CD4-positive, alpha-beta T cell treated with Interleukin-10 for 1 hour (primary cell): ENCODE measurements around the gene C11orf98.
"Not testable (repeated sequence)": the region's sequence is repeated elsewhere in the genome, so short reads cannot be mapped to it uniquely, and the experiment has no call there.

Experiments
- DNase-seq: peaks from one replicate; pipeline ENCODE4 v3.0.0-alpha.2; 2020

C11orf98 gene

GRCh38 chr11:62680825-62681240 lies 15.8 kb upstream of the C11orf98 start:
- peak; percentile 61 for DNase-seq

DNA sequence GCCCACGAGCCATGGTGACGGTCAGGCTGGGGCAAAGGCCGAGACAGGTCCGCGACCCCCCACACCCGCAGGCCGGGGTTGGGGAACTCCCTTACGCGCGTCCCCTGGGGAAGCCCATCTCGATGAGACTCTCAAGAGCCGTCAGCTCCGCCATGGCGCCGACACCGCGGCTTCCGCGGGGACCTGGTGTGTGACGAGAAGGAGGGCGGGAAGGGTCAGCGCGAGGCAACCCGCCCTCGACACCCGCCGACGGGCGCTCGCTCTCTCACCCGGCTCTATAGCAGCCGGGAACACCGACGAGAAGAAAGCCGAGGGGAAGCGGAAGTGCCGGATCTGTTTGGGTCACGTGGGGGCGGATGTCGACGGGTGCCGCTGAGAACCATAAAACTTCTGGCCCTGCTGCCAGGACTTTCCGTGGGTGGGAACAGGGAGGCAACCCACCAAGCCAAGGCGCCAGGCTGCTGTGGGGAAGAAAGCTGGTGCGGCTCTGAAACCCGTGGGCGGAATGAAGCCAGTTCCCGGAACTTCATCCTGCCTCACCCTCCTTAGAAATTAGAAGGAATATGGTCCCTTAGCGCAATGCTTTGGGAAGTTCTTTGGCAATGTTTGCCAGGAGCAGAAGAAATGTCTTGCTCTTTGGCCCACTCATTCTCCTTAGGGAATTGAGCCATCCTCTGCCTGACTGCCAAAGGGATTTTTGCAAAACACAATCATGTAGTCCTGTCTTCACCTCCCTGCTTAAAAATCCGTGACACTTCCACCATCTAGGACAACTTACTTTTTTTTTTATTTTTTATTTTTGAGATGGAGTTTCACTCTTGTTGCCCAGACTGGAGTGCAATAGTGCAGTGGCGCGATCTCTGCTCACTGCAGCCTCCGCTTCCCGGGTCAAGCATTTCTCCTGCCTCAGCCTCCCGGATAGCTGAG lies 14.0 kb upstream of the C11orf98 start, which contains the start of gene UBXN1:
Gene UBXN1 (minus strand): TSS at position 304 of the 927 bp plus-strand sequence. CDS start 150 bp downstream, at position 154.
- peak; percentile 89 for DNase-seq

GRCh38 chr11:62678433-62678769 lies 13.4 kb upstream of the C11orf98 start:
- no peak for DNase-seq

- DNase-seq = no peak
These were observed 12.7 kb upstream of the C11orf98 start for GRCh38 chr11:62677714-62678113.

- no peak for DNase-seq
These were observed 12.1 kb upstream of the C11orf98 start for GRCh38 chr11:62677156-62677555.

DNA sequence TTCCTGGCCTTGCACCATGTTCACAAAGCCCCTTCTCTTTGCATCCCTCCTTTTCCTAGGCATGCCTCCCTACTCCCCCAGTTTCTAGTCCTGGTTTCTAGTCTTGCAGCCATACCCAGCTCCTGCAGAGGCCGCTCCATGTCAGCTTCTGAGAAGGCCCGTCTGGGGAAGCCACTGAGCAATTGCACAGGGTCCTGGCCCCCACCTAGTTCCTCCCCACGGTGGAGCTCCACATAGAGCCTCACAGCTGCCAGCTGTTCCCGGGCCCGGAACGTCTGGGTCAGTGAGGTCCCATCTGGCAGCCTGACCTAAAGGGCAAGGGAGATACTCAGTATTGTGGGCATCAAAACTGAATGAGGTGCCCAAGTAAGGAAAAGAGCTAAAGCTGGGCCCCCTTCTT lies 11.7 kb upstream of the C11orf98 start:
- no peak for DNase-seq

GRCh38 chr11:62675415-62675814 lies 10.4 kb upstream of the C11orf98 start:
- not testable (repeated sequence) for DNase-seq

- DNase-seq = no peak
These were observed 8.2 kb upstream of the C11orf98 start for GRCh38 chr11:62673196-62673525.

DNA sequence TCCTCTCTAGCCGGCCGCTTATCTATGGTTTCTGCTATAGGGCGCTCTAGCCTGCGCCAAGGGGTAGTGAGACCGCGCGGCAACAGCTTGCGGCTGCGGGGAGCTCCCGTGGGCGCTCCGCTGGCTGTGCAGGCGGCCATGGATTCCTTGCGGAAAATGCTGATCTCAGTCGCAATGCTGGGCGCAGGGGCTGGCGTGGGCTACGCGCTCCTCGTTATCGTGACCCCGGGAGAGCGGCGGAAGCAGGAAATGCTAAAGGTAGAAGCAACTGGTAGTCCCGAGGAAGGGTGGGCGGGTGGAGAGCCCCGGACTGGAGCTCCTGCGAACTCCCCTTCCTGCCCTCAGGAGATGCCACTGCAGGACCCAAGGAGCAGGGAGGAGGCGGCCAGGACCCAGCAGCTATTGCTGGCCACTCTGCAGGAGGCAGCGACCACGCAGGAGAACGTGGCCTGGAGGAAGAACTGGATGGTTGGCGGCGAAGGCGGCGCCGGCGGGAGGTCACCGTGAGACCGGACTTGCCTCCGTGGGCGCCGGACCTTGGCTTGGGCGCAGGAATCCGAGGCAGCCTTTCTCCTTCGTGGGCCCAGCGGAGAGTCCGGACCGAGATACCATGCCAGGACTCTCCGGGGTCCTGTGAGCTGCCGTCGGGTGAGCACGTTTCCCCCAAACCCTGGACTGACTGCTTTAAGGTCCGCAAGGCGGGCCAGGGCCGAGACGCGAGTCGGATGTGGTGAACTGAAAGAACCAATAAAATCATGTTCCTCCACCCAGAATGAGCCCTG lies 6.8 kb upstream of the C11orf98 start, which contains the start of the genes LBHD1 and UQCC3:
Gene LBHD1 (minus strand): TSS at position 660 of the 782 bp plus-strand sequence. CDS start 2,236 bp downstream, outside the sequence.
Gene UQCC3 (plus strand): TSS at position 66 of the 782 bp plus-strand sequence. CDS start 73 bp downstream, at position 139.
- DNase-seq = peak; percentile 83

DNA sequence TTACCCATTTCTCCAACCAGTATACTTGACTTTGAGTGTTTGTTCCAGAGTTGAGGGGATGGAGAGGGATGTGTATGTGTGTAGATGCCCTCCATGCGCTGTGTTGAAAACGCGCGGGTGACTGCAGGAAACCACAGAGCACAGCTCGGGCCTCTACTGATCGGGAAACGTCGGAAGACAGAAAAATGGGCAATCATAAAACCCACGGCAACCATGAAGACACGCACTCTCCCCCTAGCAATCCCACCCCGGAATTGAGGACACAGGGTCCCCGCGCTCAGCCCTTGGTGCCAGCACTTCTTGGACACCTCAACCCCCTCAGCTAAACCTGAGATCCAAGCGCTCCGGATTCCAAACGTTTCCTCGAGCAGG lies 6.2 kb upstream of the C11orf98 start:
- DNase-seq = no peak

GRCh38 chr11:62669420-62670161 lies 4.6 kb upstream of the C11orf98 start:
- no peak for DNase-seq

GRCh38 chr11:62667460-62667859 lies 2.5 kb upstream of the C11orf98 start:
- no peak for DNase-seq

GRCh38 chr11:62666259-62666926 lies 1.4 kb upstream of the C11orf98 start:
- no peak for DNase-seq

GRCh38 chr11:62665599-62666258 lies 719 bp upstream of the C11orf98 start:
- peak; percentile 71 for DNase-seq

- DNase-seq = peak; percentile 62
These were observed 470 bp downstream of the C11orf98 start for GRCh38 chr11:62664405-62665074.

- no peak for DNase-seq
These were observed 8.1 kb downstream of the C11orf98 start for GRCh38 chr11:62656796-62657429.

GRCh38 chr11:62654297-62654696 lies 10.7 kb downstream of the C11orf98 start:
- DNase-seq = no peak

GRCh38 chr11:62652161-62653006 lies 12.6 kb downstream of the C11orf98 start:
- peak; percentile 75 for DNase-seq

DNA sequence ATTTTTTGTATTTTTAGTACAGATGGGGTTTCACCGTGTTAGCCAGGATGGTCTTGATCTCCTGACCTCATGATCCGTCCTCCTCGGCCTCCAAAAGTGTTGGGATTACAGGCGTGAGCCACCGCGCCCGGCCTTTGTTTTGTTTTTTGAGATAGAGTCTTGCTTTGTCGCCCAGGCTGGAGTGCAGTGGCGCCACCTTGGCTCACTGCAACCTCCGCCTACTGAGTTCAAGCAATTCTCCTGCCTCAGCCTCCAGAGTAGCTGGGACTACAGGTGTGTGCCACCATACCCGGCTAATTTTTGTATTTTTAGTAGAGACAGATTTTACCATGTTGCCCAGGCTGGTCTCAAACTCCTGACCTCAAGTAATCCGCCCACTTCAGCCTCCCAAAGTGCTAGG lies 14.7 kb downstream of the C11orf98 start:
- DNase-seq = not testable (repeated sequence)

DNA sequence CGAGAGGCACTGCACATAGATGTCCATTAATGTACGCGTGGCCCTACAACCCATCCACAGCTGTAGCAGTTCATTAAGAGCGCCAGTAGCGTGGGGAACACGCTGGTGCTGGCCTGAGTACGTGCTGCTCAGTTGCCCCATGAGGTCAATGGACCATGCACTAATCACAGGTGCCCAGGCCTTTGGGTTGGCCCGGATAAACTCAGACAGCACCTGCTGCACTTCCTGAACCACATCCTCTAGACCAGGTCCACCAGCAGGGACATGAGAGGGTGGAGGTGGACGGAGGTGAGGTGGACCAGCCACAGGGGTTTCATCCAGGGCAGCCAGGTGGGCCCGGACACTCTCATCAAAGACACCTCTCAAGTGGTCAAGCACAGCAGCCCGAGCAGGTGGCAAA lies 15.5 kb downstream of the C11orf98 start:
- no peak for DNase-seq
